Cardiac muscle cell (in vitro differentiated cells and primary cell): ENCODE results near the gene ACACB. TPM values are rescaled to one million over a fixed set of nuclear protein-coding genes. Genes with fewer than 3 reads are reported as not detected.

Experiments used
- DNase-seq, 2 donors: peaks; one replicate each; pipeline versions ENCODE4 v3.0.0 to v3.0.0-alpha.2; 2010 to 2017; ENCODE audit warnings: low read depth in 1 of 2, low spot score in 1 of 2
- H3K27ac ChIP-seq: fragments of 200-600 bp; sonication (generic); 2 replicates; pipeline ENCODE4 v1.5.1; 2016
- H3K27me3 ChIP-seq: fragments of 200-600 bp; sonication (generic); 2 replicates; pipeline ENCODE4 v1.6.0; 2016; ENCODE audit warnings: control low read depth
- H3K36me3 ChIP-seq: fragments of 200-600 bp; sonication (generic); 2 replicates; pipeline ENCODE4 v1.5.1; 2016; ENCODE audit warnings: control low read depth
- H3K4me1 ChIP-seq: fragments of 200-600 bp; sonication (generic); 2 replicates; pipeline ENCODE4 v1.8.1; 2017; ENCODE audit warnings: low read depth, mild to moderate bottlenecking, mixed run types
- H3K4me3 ChIP-seq: fragments of 200-600 bp; sonication (generic); 2 replicates; pipeline ENCODE4 v1.5.1; 2016; ENCODE audit warnings: mild to moderate bottlenecking
- H3K9me3 ChIP-seq: fragments of 200-600 bp; sonication (generic); 2 replicates; pipeline ENCODE4 v1.5.1; 2017; ENCODE audit warnings: low read depth, mild to moderate bottlenecking, control low read depth
- polyA plus RNA-seq: library from polyadenylated mRNA; unstranded; fragments of >200 nt; fragmentation: Nextera tagmentation; extraction: Ambion mirVana; gene quantifications from 2 replicates; pipeline ENCODE4 v1.2.1, GENCODE V29; 2016
- total RNA-seq: library from RNA; depleted of rRNA; stranded (reverse); fragments of >200 nt; gene quantifications from 2 replicates; pipeline ENCODE4 v1.2.3, GENCODE V29; 2016
- TF ChIP-seq, protein P1 (sequence below): IDR thresholded peaks from 2 replicates; pipeline ENCODE4 v1.5.1; 2012; ENCODE audit warnings: low read depth, mild to moderate bottlenecking, low read length

ACACB gene
- total RNA-seq (52.3 and 78.0 TPM in 2 replicates), polyA plus RNA-seq (27.8 and 28.9 TPM in 2 replicates)

DNA sequence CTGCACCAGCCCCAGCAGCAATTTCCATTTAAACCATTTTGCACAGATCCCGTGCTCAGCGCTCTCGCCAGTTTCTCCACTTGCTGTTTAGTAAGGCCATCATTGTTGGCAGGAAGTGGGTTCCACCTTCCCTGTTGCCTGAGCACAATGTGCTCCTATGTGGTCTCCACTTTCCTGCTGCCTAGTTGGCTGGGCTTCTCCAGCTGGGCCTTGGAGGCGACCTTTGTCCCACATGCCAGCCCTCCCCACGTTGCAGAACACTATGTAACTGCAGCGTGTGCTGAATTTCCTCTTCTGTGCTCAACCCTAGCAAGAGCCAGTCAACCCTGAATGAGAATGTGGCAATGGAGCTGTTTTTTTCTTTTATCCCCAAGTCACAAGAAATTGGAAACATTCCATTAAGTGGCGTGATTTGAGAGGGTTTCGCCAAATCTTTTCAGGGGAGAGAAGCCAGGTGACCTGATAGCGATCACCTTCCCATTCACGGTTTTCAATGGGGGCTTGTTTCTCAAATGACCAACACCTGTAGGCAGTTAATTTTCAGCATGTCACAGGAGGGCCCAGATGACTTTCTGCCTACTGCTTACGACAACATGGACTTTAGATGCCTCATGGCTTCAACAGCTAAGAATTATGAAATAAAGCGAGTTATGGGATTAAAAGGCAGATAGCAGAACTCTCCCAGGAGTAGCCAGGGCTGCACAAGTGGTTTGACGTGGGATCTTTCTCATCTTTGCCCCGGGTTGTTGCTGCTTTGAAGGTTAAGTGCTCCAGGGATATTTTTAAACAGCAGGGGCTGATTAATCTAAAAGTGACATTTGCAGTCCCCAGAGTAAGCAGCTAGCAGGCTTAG lies at the start of gene ACACB:
Gene ACACB (plus strand): TSS at position 830 of the 853 bp plus-strand sequence. CDS start 22,819 bp downstream, outside the sequence.
- H3K27me3 ChIP-seq, result no peaks in the 10 kb centered on the region
- TF ChIP-seq, protein P1, sequence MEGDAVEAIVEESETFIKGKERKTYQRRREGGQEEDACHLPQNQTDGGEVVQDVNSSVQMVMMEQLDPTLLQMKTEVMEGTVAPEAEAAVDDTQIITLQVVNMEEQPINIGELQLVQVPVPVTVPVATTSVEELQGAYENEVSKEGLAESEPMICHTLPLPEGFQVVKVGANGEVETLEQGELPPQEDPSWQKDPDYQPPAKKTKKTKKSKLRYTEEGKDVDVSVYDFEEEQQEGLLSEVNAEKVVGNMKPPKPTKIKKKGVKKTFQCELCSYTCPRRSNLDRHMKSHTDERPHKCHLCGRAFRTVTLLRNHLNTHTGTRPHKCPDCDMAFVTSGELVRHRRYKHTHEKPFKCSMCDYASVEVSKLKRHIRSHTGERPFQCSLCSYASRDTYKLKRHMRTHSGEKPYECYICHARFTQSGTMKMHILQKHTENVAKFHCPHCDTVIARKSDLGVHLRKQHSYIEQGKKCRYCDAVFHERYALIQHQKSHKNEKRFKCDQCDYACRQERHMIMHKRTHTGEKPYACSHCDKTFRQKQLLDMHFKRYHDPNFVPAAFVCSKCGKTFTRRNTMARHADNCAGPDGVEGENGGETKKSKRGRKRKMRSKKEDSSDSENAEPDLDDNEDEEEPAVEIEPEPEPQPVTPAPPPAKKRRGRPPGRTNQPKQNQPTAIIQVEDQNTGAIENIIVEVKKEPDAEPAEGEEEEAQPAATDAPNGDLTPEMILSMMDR, result no peak
- no peaks in the 10 kb centered on the region for H3K9me3 ChIP-seq
- peak within 1 kb of the TSS; percentile 14 for H3K4me3 ChIP-seq
- DNase-seq, result peak; percentile 44 to 87
- peaks cover 73% of the 10 kb centered on the region for H3K4me1 ChIP-seq
- peak within 1 kb of the TSS; percentile 97 for H3K27ac ChIP-seq
- no peaks in the 10 kb centered on the region for H3K36me3 ChIP-seq

DNA sequence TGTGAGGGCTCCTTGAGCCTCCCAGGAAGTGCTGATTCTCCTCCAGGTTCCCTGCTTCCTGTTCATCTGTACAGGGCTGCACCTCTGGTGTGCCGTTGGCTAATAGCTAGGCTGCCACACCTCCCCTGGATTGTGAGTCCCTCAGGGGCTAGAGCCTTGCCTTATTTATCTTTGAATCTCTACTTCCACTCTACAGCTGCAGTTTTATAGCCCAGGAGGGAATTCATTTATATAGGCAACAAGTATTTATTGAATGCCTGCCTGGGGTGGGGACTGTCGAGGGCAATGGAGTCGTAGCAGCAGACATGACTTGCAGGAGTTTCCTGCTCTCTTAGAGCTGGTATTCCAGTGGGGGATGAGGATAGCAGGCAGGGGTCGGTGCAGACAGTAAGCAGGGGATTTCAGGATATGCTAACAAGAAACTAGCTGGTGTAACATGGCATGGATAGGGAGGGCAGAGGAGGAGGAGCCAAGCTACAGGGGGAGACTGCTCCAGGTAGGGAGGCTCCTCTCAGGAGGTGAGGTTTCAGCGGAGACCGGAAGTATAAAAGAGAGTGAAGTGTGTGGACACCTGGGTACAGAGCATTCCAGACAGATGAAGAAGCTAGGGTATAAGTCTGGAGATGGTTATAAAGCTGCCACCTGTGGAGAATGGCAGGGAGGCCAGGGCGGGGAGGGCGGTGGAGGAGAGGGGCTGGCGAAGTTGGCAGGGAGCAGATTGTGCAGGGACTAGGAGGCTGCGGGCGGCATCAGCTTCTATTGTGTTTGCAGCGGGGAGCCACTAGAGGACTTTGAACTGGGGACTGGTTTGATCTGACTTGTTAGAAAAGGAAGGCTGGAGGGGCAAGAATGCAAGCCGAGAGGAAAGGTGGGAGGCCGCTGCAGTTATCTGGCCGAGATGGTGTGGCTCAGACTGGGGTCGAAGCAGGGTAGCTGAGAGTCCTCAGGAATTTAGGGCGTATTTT lies 46.8 kb upstream of the ACACB start:
- H3K36me3 ChIP-seq, result peaks cover 45% of the 10 kb centered on the region
- no peak overlapping the region for H3K27ac ChIP-seq
- H3K4me3 ChIP-seq, result no peak overlapping the region
- no peaks in the 10 kb centered on the region for H3K27me3 ChIP-seq
- no peaks in the 10 kb centered on the region for H3K9me3 ChIP-seq
- TF ChIP-seq, protein P1, result no peak
- no peaks in the 10 kb centered on the region for H3K4me1 ChIP-seq
- peak in 1 of 2 donors; percentile 1 for DNase-seq

DNA sequence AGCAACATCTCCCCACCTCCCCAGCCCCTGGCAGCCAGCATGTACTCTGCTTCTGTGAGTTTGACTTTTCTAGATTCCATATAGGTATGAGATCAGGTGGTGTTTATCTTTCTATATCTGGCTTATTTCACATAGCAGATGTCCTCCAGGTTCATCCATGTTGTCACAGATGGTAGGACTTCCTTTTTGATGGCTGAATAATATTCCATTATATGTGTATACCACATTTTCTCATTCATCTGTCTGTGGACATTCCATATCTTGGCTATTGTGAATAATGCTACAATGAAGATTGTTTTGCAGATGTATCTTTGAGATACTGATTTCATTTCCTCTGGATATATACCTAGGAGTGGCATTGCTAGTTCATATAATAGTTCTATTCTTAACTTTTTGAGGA lies 41.5 kb upstream of the ACACB start:
- DNase-seq, result no peak
- peaks cover 36% of the 10 kb centered on the region for H3K36me3 ChIP-seq
- H3K27me3 ChIP-seq, result no peaks in the 10 kb centered on the region
- TF ChIP-seq, protein P1, result no peak
- H3K4me3 ChIP-seq, result no peak overlapping the region
- H3K27ac ChIP-seq, result no peak overlapping the region
- no peaks in the 10 kb centered on the region for H3K4me1 ChIP-seq
- H3K9me3 ChIP-seq, result no peaks in the 10 kb centered on the region

DNA sequence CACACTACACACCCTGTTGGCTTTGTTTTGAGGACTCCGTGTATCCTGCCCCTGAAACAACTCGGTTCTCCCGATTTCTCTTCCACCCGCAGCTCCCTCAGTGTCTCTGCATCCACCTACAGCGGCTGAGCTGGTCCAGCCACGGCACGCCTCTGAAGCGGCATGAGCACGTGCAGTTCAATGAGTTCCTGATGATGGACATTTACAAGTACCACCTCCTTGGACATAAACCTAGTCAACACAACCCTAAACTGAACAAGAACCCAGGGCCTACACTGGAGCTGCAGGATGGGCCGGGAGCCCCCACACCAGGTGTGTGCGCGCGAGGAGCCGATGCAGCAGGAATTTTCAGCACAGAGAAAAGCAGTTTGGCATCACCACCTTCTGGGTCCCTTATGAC lies 33.6 kb upstream of the ACACB start:
- Histone ChIP-seq H3K27me3 (no peaks in the 10 kb centered on the region), H3K4me1 (no peaks in the 10 kb centered on the region), H3K36me3 (peaks cover 66% of the 10 kb centered on the region), H3K4me3 (no peak overlapping the region), H3K9me3 (no peaks in the 10 kb centered on the region), H3K27ac (no peak overlapping the region)
- TF ChIP-seq, protein P1, result no peak
- DNase-seq, result no peak

DNA sequence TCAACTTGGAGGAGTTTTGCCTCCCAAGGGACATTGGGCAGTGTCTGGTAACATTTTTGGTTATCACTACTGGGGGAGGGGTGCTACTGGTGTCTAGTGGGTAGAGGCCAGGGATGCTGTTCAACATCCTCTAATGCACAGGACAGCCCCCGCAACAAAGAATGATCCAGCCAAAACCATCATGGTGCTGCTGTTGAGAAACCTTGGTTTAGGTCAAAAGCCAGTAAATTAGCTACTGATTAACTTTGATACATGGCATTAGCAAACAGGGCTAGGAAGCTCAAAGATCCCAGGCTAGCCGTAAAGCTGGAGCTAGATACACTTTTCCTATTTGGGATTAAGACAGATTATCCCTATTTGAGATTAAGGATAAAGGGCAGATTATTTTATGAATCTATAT lies 32.0 kb upstream of the ACACB start:
- Histone ChIP-seq H3K27me3 (no peaks in the 10 kb centered on the region), H3K36me3 (peaks cover 67% of the 10 kb centered on the region), H3K9me3 (no peaks in the 10 kb centered on the region), H3K27ac (no peak overlapping the region), H3K4me3 (no peak overlapping the region), H3K4me1 (no peaks in the 10 kb centered on the region)
- TF ChIP-seq, protein P1, result no peak
- DNase-seq, result no peak
